ENCODE measurements around the gene CCL15. TPM values are rescaled to one million over a fixed set of nuclear protein-coding genes. Genes with fewer than 3 reads are reported as not detected.

CCL15 gene
- total and polyA plus RNA-seq, 2 of the 13 experiments (the other 11 are each of a cell fraction or from before 2014, with no cell fraction given): 29.2 to 45.9 TPM

DNA sequence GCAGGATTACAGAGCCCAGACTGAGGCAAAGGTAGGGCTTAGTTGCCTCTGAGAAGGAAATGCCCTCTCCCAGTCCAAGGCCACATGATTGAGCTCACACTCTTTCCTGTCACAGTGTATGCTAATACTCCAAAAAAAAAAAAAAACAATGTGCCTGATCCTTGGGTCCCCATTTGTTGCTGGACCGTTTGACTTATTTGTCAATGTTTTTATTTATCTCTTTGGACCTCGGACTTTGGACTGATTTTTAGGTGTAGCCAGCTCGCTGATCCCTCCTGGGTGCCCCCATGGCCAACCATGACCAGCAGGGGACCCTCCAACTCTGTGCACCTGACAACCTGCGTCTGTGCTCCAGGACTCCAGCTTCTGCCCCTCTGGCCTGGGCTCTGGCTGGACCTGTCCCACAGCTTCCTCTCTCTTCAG is 19.4 kb downstream of the CCL15 start (continued):
- TF ChIP-seq FOSL2 (CRISPR knock-in tag; IDR thresholded peaks at IDR 0.05) (peak; percentile 23), TGIF2 (CRISPR knock-in tag; IDR thresholded peaks at IDR 0.05) (no peak), KDM5A (IDR thresholded peaks at IDR 0.05; ENCODE audit: borderline replicate concordance, low read length) (no peak), POGZ (CRISPR knock-in tag; IDR thresholded peaks at IDR 0.05) (peak; percentile 44; the same call in 1 of the 2 replicates), NFKB2 (CRISPR knock-in tag; IDR thresholded peaks at IDR 0.05; ENCODE audit: borderline replicate concordance) (no peak), U2AF2 (IDR thresholded peaks at IDR 0.05; ENCODE audit: low read depth, low read length) (no peak), ZFP37 (CRISPR knock-in tag; IDR thresholded peaks at IDR 0.05; ENCODE audit: borderline replicate concordance) (no peak), HOXD1 (CRISPR knock-in tag; IDR thresholded peaks at IDR 0.05) (no peak), TBX3 (IDR thresholded peaks at IDR 0.05; ENCODE audit: borderline replicate concordance) (no peak), ARHGAP35 (CRISPR knock-in tag; IDR thresholded peaks at IDR 0.05; ENCODE audit: borderline replicate concordance) (no peak), ZNF263 (CRISPR knock-in tag; IDR thresholded peaks at IDR 0.05) (peak; percentile 83), ZNF737 (CRISPR knock-in tag; IDR thresholded peaks at IDR 0.05; ENCODE audit: borderline replicate concordance) (no peak), AHR (CRISPR knock-in tag; IDR thresholded peaks at IDR 0.05) (0 out of 2 replicates have a peak, but pooled peaks have one; percentile 58), ZNF264 (CRISPR knock-in tag; IDR thresholded peaks at IDR 0.05) (no peak), RXRA (CRISPR knock-in tag; IDR thresholded peaks at IDR 0.05) (peak; percentile 43; the same call in 1 of the 2 replicates), JDP2 (CRISPR knock-in tag; IDR thresholded peaks at IDR 0.05; ENCODE audit: borderline replicate concordance) (no peak), MXI1 (IDR thresholded peaks at IDR 0.05; ENCODE audit: borderline replicate concordance, low read depth, low read length) (peak; percentile 45; the same call in 1 of the 3 replicates), ZNF7 (CRISPR knock-in tag; IDR thresholded peaks at IDR 0.05) (no peak), SALL1 (CRISPR knock-in tag; IDR thresholded peaks at IDR 0.05) (peak; percentile 92), HNF4A (CRISPR knock-in tag; IDR thresholded peaks at IDR 0.05) (peak; percentile 89)
- TF ChIP-seq, protein P1, sequence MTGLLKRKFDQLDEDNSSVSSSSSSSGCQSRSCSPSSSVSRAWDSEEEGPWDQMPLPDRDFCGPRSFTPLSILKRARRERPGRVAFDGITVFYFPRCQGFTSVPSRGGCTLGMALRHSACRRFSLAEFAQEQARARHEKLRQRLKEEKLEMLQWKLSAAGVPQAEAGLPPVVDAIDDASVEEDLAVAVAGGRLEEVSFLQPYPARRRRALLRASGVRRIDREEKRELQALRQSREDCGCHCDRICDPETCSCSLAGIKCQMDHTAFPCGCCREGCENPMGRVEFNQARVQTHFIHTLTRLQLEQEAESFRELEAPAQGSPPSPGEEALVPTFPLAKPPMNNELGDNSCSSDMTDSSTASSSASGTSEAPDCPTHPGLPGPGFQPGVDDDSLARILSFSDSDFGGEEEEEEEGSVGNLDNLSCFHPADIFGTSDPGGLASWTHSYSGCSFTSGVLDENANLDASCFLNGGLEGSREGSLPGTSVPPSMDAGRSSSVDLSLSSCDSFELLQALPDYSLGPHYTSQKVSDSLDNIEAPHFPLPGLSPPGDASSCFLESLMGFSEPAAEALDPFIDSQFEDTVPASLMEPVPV (CRISPR knock-in tag; IDR thresholded peaks at IDR 0.05): no peak
- TF ChIP-seq, protein P2, sequence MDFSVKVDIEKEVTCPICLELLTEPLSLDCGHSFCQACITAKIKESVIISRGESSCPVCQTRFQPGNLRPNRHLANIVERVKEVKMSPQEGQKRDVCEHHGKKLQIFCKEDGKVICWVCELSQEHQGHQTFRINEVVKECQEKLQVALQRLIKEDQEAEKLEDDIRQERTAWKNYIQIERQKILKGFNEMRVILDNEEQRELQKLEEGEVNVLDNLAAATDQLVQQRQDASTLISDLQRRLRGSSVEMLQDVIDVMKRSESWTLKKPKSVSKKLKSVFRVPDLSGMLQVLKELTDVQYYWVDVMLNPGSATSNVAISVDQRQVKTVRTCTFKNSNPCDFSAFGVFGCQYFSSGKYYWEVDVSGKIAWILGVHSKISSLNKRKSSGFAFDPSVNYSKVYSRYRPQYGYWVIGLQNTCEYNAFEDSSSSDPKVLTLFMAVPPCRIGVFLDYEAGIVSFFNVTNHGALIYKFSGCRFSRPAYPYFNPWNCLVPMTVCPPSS (IDR thresholded peaks at IDR 0.05): no peak
- TF ChIP-seq, protein P3, sequence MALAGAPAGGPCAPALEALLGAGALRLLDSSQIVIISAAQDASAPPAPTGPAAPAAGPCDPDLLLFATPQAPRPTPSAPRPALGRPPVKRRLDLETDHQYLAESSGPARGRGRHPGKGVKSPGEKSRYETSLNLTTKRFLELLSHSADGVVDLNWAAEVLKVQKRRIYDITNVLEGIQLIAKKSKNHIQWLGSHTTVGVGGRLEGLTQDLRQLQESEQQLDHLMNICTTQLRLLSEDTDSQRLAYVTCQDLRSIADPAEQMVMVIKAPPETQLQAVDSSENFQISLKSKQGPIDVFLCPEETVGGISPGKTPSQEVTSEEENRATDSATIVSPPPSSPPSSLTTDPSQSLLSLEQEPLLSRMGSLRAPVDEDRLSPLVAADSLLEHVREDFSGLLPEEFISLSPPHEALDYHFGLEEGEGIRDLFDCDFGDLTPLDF (CRISPR knock-in tag; IDR thresholded peaks at IDR 0.05): no peak; the same call in 1 of the 2 replicates
- TF ChIP-seq, protein P4, sequence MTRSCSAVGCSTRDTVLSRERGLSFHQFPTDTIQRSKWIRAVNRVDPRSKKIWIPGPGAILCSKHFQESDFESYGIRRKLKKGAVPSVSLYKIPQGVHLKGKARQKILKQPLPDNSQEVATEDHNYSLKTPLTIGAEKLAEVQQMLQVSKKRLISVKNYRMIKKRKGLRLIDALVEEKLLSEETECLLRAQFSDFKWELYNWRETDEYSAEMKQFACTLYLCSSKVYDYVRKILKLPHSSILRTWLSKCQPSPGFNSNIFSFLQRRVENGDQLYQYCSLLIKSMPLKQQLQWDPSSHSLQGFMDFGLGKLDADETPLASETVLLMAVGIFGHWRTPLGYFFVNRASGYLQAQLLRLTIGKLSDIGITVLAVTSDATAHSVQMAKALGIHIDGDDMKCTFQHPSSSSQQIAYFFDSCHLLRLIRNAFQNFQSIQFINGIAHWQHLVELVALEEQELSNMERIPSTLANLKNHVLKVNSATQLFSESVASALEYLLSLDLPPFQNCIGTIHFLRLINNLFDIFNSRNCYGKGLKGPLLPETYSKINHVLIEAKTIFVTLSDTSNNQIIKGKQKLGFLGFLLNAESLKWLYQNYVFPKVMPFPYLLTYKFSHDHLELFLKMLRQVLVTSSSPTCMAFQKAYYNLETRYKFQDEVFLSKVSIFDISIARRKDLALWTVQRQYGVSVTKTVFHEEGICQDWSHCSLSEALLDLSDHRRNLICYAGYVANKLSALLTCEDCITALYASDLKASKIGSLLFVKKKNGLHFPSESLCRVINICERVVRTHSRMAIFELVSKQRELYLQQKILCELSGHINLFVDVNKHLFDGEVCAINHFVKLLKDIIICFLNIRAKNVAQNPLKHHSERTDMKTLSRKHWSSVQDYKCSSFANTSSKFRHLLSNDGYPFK (CRISPR knock-in tag; IDR thresholded peaks at IDR 0.05; ENCODE audit: borderline replicate concordance): no peak
